HL-60 (cell line): Measurements from ENCODE around the gene RAB36.

Experiments
- DNase-seq, 2 experiments: peaks; one replicate each; pipeline ENCODE4 v3.0.0-alpha.2; 2010 to 2020; ENCODE audit warnings: low read depth in 1 of 2, low spot score in 1 of 2
- H3K27ac ChIP-seq: fragments of 250-450 bp; sonication (Bioruptor Pico); replicated peaks from 2 replicates; pipeline ENCODE4 v1.5.1; 2020; ENCODE audit warnings: mild to moderate bottlenecking, moderate library complexity
- H3K27me3 ChIP-seq: fragments of 250-450 bp; sonication (Bioruptor Pico); 2 replicates; pipeline ENCODE4 v1.5.1; 2021; ENCODE audit warnings: mild to moderate bottlenecking, moderate library complexity; ENCODE audit not compliant: insufficient read depth, poor library complexity, severe bottlenecking
- H3K4me3 ChIP-seq: replicated peaks from 2 replicates; pipeline ENCODE4 v1.5.1; 2011; ENCODE audit warnings: mild to moderate bottlenecking, control low read depth, low read length; ENCODE audit not compliant: insufficient read depth
- CTCF ChIP-seq: IDR thresholded peaks from one replicate; pipeline ENCODE4 v1.5.1; 2011; ENCODE audit warnings: low read length, control low read depth, inconsistent platforms; ENCODE audit not compliant: insufficient read depth
- GABPA ChIP-seq: IDR thresholded peaks from 2 replicates; pipeline ENCODE4 v1.6.1; 2012; ENCODE audit warnings: low read depth
- POLR2AphosphoS5 ChIP-seq: IDR thresholded peaks from 2 replicates; pipeline ENCODE4 v1.6.1; 2012; ENCODE audit warnings: low read depth
- SPI1 ChIP-seq: IDR thresholded peaks from 2 replicates; pipeline ENCODE4 v1.6.1; 2012; ENCODE audit warnings: low read depth, mild to moderate bottlenecking, borderline replicate concordance
- TF ChIP-seq, protein P1 (sequence below): IDR thresholded peaks from 2 replicates; pipeline ENCODE4 v1.6.1; 2012; ENCODE audit warnings: low read depth; ENCODE audit not compliant: insufficient replicate concordance

RAB36 gene

GRCh38 chr22:23177197-23177596 lies 31.9 kb downstream of the RAB36 start:
- Histone ChIP-seq H3K27ac (no peak overlapping the region), H3K4me3 (no peak overlapping the region), H3K27me3 (no peaks in the 10 kb centered on the region)
- TF ChIP-seq GABPA (no peak), CTCF (no peak), SPI1 (peak; percentile 73; the same call in 1 of the 2 replicates), POLR2AphosphoS5 (peak; percentile 66)
- TF ChIP-seq, protein P1, sequence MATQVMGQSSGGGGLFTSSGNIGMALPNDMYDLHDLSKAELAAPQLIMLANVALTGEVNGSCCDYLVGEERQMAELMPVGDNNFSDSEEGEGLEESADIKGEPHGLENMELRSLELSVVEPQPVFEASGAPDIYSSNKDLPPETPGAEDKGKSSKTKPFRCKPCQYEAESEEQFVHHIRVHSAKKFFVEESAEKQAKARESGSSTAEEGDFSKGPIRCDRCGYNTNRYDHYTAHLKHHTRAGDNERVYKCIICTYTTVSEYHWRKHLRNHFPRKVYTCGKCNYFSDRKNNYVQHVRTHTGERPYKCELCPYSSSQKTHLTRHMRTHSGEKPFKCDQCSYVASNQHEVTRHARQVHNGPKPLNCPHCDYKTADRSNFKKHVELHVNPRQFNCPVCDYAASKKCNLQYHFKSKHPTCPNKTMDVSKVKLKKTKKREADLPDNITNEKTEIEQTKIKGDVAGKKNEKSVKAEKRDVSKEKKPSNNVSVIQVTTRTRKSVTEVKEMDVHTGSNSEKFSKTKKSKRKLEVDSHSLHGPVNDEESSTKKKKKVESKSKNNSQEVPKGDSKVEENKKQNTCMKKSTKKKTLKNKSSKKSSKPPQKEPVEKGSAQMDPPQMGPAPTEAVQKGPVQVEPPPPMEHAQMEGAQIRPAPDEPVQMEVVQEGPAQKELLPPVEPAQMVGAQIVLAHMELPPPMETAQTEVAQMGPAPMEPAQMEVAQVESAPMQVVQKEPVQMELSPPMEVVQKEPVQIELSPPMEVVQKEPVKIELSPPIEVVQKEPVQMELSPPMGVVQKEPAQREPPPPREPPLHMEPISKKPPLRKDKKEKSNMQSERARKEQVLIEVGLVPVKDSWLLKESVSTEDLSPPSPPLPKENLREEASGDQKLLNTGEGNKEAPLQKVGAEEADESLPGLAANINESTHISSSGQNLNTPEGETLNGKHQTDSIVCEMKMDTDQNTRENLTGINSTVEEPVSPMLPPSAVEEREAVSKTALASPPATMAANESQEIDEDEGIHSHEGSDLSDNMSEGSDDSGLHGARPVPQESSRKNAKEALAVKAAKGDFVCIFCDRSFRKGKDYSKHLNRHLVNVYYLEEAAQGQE, result no peak
- DNase-seq, result peak in 1 of 2 experiments; percentile 82

- TF ChIP-seq POLR2AphosphoS5 (no peak), GABPA (no peak), CTCF (peak; percentile 89)
- H3K4me3 ChIP-seq, result no peak overlapping the region
- H3K27ac ChIP-seq, result no peak overlapping the region
- H3K27me3 ChIP-seq, result no peaks in the 10 kb centered on the region
- no peak for DNase-seq
Observed at GRCh38 chr22:23178512-23179254, 33.4 kb downstream of the RAB36 start.

DNA sequence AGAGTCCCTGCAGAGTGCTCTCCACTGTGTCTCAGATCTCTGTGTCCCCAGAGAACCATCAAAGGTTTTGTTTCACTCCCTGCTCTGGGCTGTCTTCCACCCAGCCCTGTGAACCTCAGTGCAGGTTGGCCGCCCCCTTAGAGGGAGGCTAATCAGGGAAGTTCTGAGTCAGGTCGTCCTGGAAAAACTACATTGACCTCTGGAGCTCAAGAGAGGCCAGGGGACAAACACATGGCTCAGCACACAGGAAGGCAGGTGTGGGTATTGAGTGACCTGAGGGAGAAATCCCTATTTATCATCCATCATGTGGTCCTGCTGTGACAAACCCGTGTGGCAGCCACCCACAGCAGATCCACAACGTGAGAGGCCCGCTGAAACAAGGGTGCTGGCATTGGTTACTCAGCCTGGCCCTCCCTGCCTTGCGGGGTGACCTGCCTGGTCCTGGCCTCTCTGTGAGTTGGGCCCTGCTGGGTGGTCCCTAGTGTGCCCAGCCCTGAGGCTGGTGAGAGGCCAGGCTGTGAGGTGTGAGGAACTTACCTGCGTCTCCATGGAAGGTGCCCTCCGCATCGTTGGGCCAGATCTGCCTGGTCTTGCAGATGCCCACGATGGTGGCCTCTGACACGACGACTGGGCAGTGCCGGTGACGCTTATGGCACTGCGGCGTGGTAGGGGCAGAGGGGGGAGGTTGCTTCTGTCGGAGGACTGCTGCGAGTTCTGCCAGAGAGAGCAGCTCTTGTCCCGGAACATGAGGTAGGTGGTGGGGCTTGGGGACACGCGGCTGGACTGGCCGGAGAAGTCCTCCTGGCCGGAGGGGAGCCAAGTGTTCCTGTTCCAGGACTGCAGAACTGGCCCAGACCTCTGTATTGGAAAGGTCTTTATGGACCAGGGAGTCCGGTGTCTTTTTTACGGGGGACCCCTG lies 34.4 kb downstream of the RAB36 start:
- Histone ChIP-seq H3K27ac (peak overlapping the region; percentile 45; the same call in 1 of the 2 replicates), H3K27me3 (no peaks in the 10 kb centered on the region), H3K4me3 (peak overlapping the region; percentile 82)
- no peak for DNase-seq
- TF ChIP-seq CTCF, result no peak
- no peak for TF ChIP-seq POLR2AphosphoS5
- TF ChIP-seq, protein P1, result no peak
- no peak for TF ChIP-seq SPI1
- no peak for TF ChIP-seq GABPA
